GM12875 (cell line): Measurements from ENCODE around the gene MITF.
A peak's percentile ranks its signal among the peaks of the same experiment; 100 is the strongest.

Experiments
- H3K4me3 ChIP-seq: one replicate; pipeline ENCODE4 v1.5.1; 2011; ENCODE audit warnings: low read depth, low read length, control low read depth
- TF ChIP-seq, protein P1 (sequence below): IDR thresholded peaks from 2 replicates; pipeline ENCODE4 v1.5.1; 2011; ENCODE audit warnings: low read depth, mild to moderate bottlenecking, control low read depth, inconsistent platforms, low read length, moderate library complexity, borderline replicate concordance; ENCODE audit not compliant: insufficient read depth

The MITF gene

GRCh38 chr3:69739204-69740102 lies at the start of gene MITF:
TSS of gene MITF (plus strand) at chr3:69739464. CDS start at chr3:69739598, 134 bp downstream.
- TF ChIP-seq, protein P1, sequence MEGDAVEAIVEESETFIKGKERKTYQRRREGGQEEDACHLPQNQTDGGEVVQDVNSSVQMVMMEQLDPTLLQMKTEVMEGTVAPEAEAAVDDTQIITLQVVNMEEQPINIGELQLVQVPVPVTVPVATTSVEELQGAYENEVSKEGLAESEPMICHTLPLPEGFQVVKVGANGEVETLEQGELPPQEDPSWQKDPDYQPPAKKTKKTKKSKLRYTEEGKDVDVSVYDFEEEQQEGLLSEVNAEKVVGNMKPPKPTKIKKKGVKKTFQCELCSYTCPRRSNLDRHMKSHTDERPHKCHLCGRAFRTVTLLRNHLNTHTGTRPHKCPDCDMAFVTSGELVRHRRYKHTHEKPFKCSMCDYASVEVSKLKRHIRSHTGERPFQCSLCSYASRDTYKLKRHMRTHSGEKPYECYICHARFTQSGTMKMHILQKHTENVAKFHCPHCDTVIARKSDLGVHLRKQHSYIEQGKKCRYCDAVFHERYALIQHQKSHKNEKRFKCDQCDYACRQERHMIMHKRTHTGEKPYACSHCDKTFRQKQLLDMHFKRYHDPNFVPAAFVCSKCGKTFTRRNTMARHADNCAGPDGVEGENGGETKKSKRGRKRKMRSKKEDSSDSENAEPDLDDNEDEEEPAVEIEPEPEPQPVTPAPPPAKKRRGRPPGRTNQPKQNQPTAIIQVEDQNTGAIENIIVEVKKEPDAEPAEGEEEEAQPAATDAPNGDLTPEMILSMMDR = no peak
- H3K4me3 ChIP-seq = peak within 1 kb of the TSS; percentile 45

DNA sequence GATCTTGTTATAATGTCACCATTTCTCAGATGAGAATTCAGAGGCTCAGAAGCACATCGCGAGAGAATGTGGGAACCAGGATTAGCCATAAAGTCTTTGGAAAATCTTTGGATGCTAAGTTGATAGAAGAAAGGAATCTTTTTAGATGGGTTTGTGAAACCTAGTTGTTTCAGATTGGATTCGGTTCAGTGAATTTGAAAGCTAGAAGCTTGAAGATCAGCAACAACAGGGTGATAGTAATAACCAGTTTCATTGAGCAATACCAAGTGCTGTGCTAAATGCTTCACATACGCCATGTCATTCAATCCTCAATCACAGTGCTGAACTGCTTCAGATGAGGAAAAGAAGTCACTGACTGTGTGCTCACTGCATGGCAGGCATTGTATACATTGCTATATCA lies 47.4 kb upstream of the MITF start:
- TF ChIP-seq, protein P1 = no peak
- H3K4me3 ChIP-seq = no peak overlapping the region

GRCh38 chr3:69692761-69693160 lies 46.5 kb upstream of the MITF start:
- no peak overlapping the region for H3K4me3 ChIP-seq
- TF ChIP-seq, protein P1 = no peak

DNA sequence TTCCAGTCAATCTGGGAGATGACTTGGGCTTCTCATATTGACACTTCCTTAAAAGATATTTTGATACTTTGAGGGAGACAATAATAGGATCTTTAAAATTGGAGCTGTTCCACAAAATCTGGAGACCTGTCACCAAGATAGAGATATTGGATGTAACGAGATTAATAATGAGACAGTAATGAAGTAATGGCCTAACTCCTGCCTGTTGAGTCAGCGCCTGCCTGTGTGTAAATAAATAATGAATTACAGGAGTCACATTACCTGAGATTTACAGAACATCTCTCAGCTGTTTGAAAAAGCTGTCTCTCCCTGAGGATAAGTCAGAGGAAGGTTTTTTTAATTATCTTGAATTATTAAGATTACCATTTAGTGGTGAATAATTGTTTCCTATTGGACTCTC lies 43.8 kb upstream of the MITF start:
- TF ChIP-seq, protein P1 = no peak
- no peak overlapping the region for H3K4me3 ChIP-seq

DNA sequence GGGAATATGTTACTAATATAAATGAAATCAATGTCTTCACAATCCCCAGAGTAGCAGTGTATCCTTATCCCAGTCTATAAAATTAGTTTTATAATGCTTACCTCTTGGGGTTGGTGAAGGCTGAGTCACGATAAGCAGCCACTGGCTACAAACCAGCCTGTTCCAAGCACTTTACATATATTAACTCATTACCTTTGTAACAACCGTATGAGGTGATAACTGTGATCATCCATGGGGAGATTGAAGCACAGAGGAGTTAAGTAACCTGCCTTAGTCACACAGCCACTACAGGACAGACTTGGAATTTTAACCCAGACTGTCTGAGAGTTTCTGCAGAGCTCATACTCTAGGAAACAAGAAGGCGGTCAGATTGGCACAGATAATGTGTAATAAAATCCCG lies 43.3 kb upstream of the MITF start:
- H3K4me3 ChIP-seq = no peak overlapping the region
- TF ChIP-seq, protein P1 = no peak

- H3K4me3 ChIP-seq = no peak overlapping the region
- TF ChIP-seq, protein P1 = no peak
These were observed 42.9 kb upstream of the MITF start for GRCh38 chr3:69696367-69696766.

DNA sequence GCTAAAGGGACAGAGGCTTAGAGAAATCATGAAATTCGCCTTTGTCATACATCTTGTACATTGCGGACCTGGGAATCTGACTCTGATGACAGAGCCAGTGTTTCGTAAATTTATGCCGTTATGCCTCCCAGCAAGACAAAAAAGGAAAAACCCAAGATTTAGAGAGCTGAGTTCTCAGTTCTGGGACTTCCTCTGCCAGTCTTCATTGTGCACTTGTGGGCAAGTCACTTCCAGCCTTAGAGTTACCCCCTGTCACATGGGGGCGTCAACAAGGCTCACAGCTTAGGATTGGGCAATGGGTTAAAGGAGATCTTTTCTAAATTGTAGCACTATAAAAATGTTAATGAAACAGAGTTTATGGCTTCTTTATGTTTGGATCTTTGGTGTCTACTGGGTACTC lies 41.9 kb upstream of the MITF start:
- TF ChIP-seq, protein P1 = no peak
- H3K4me3 ChIP-seq = no peak overlapping the region
